NCI-H69 (cell line): ENCODE data around the gene OGFR.

Experiments
- DNase-seq: peaks from one replicate; lab custom pipeline; 2025; lab: John Stamatoyannopoulos, UW

Gene OGFR

DNA sequence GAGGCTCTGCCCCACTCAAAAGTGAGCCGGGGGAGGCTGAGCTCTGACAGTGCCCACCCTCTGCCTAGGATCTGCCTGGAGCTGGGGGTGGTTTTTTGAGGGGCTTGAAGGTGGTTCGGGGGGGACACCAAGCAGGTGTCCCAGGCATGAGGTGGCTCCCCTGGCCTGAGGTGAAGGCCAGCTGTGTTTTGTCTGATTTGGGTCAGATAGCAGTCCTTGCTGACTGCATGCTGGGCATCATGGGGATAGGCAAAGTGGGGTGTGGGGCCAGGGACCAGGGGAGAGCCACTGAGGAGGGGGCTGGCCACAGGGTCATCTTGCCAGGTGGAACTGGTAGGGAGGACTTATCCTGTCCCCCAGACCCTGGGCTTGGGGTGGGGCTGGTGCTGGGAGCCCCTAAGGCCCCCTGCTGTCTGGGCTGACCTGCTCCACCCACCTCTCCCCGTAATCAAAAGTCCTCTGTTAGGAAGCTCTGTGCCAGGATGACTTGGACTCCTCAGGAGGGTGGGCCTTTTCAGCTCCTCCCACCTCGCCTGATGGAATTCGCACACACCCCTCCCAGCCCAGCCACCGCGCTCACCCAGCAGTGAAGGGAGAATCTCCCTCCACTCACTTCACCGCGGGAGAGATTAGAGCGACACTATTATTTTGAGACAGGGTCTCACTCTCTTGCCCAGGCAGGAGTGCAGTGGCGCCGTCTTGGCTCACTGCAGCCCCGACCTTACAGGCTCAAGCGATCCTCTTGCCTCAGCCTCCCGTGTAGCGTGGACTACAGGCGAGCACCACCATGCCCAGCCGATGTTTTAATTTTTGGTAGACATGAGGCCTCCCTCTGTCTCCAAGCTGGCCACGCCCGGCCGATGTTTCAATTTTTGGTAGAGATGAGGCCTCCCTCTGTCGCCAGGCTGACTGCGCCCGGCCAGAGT is 10.7 kb downstream of the OGFR start:
- no peak for DNase-seq

DNA sequence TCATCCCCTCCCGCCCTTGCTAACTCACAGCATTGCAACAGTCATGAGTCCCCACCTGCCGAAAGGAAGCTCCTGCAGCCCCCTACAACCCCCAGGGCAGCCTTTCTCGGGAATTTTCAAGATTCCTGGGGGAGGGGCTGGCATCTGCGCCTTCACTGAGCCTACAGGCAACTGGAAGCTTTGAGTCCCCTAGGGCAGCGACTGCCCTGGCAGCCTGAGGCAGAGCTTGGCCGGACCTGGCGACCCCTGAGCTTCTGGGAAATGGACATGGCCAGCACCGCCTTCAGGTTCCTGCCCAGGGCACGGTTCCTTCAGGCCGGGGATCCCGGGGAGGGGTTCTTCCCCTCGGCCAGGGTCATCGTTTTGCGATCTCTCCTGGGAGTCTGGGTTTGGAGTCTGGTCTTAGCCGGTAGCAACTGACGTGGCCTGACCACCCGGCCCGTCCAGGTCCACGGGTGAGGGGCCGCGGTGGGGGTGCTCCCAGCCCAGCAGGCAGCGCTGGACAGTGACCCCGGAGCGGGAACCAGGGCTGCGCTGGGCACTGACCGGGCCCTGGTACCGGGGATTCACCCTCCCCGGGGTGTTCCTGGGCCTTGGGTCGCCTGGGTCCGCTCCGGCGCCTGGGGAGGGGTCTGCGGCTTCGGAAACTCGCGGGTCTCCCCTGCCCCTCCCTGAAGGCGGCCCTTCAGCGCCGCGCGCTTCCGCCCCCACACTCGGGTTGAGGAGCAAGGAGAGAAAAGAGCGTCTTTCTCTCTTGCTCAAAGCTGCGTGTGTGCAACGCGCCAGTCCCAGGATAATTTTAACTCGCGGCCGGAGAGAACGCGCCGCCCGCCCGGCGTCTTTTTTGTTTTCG is 11.6 kb downstream of the OGFR start:
- DNase-seq: peak; percentile 30

DNA sequence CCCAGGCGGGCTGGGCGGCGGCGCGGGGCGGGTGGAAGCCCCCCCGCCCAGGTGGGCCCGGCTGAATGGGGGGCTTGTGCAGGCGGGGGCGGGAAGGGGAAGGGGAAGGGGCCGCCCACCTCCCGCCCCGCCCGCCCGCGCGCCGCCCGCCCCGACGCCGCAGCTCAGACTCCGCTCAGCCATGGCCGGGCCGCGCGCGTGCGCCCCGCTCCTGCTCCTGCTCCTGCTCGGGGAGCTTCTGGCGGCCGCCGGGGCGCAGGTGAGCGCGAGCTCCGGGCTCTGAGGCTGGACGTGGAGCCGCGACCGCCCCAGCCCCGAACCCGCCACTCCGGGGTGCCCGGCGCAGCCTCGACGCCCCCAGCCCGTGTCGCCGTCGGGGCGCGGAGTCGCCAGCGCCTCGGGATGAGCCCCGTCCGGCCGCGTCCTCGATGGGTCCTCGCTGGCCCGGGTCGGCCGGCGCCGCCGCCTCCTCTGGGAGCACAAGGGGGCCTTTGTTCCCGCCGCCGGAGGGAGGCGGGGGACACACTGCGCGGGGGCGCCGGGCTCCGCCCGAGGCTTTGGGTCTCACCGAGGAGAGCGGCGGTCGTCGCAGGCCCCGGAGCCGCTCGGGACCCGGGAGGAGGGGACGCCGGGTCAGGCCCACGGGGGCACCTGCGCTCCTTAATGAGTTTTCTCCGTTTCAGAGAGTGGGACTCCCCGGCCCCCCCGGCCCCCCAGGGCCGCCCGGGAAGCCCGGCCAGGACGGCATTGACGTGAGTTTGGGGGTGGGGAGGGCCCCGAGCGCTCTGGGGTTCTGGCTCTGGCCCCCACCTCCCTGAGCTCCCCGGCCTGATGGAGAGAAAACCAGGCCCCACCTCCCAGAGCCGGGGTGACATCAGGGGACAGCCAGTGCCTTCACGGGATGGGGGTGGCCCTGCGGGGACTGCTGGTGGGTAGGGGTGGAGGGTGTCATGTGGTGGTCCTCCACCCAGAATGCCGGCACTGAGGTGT is 12.5 kb downstream of the OGFR start, which contains the start of gene COL9A3:
COL9A3 (plus strand) TSS at position 167 of the 990 bp plus-strand sequence; CDS start at position 182, 15 bp downstream.
- DNase-seq: peak; percentile 30

GRCh38 chr20:62817975-62818591 is 13.4 kb downstream of the OGFR start:
- no peak for DNase-seq

- peak; percentile 61 for DNase-seq
Observed at GRCh38 chr20:62818592-62819493, 14.2 kb downstream of the OGFR start.

GRCh38 chr20:62819494-62820174 is 15.0 kb downstream of the OGFR start:
- peak; percentile 49 for DNase-seq

- DNase-seq: peak; percentile 19
Observed at GRCh38 chr20:62820208-62820961, 15.8 kb downstream of the OGFR start.

DNA sequence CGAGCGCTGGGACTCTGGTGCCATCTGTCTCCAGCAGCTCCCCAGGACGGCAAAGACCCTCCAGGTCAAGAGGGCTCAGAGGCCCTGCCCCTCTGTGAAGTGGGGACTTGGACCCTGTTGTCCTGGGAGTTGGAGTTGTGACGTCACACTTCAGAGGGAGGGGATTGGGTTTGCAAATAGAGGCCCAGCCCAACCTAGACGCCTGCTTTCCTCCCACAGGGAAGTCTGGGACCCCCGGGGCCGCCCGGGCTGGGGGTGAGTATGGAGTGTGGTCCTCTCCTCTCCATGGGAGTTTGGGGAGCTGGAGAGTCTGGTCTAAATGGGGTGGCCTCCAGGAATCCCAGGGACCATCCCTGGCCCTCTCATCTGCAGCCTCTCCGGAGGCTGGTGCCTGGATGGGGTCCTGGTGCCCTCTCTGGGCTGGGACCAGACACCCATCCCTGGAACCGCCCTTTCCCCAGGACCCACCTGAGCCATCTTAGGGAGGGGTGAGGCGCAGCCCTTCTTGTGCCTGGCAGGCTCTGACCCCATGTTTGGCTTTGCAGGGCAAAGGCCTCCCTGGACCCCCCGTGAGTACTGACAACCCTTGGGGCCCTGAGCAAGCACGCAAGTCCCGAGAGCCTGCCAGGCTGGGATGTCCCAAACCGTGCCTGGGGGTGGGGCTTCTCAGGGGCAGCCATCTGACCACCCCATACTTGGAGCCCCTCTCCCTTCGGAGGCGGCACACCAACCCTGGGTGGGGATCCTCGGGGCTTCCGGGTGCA is 16.5 kb downstream of the OGFR start:
- DNase-seq: no peak

- DNase-seq: no peak
Observed at GRCh38 chr20:62821726-62822210, 17.1 kb downstream of the OGFR start.

DNA sequence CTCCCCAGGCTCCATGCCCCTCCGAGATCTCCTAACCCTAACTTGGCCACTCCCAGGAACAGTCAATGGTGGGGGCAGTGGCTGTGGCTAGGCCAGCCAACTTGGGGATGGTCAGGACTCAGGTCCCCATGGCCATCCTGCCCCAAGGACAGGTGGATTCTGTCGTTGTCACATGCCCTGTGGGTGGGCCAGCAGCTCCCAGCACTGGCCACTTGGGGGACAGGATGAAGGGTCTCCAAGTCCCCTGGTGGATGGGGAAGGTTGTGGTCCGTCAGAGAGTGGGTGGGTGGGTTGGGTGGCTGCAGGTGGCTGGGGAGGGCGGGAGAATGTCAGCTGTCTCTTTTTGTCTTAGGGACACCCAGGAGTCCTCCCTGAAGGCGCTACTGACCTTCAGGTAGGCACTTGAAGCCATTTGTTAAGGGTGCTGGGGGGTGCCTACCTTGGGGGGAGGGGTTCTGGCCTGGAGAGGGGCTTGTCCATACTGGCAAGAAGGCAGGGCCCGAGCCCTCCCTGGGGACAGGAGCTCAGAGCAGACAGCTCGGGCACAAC is 17.7 kb downstream of the OGFR start:
- no peak for DNase-seq

- DNase-seq: peak; percentile 71
Observed at GRCh38 chr20:62822788-62823651, 18.4 kb downstream of the OGFR start.

GRCh38 chr20:62823688-62824475 is 19.2 kb downstream of the OGFR start:
- DNase-seq: no peak

DNA sequence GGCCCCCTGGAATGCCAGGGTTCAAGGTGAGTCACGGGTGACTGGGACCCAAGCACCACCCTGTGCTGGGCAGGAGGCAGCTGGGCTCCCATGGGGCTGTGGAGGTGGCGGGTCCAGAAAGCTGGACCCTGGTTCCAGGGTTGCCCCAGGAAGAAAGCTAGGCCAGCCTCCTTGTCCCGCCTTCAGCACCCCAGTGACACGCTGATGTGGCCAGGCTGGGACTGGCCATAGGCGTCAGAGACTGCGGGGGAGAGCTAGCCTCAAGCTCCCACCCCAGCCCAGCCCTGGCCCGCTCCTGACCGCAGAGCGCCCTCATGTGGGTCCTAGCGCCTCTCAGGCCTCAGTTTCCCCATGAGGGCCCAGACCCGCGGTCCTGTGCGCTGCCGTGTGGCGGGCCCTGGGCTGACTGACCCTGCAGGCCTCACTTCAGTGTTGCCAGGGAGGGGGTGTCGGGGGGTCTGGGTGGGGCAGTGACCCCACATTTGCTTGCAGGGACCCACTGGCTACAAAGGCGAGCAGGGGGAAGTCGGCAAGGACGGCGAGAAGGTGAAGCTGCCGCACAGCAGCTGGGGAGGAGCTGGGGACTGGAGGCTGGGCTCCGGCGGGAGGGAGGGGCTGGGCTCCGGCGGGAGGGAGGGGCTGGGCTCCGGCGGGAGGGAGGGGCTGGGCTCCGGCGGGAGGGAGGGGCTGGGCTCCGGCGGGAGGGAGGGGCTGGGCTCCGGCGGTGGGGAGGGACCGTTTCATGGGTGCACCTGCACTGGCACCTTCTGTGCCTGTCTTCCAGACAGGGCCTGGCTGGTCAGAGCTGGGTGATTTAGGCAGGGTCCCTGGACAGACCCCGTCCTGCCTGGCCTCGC is 20.1 kb downstream of the OGFR start:
- peak; percentile 72 for DNase-seq

- DNase-seq: no peak
Observed at GRCh38 chr20:62825333-62825985, 20.8 kb downstream of the OGFR start.
